ENCODE results near the gene MUC13.

Gene MUC13

DNA sequence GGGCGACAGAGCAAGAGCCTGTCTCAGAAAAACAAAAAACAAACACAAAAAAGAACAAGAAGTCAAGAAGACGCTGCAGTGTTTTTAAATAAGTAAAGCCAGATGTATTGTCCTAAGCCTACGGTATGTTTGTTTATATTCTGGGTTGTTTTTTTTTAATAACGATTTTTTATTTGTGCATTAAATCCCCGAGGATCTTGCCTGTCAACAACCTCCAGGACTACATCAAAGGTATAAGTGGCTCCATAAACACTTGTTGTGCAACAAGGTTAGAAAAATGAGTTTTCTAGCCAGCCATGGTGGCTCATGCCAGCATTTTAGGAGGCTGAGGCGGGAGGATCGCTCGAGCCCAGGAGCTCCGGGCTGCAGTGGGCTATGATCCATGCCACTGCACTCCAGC, 73.5 kb downstream of the MUC13 start:
- no peak for DNase-seq

- DNase-seq: no peak
Observed at GRCh38 chr3:124860599-124860998, 74.0 kb downstream of the MUC13 start.

- DNase-seq: no peak
Observed at GRCh38 chr3:124859025-124859424, 75.5 kb downstream of the MUC13 start.

GRCh38 chr3:124858275-124858674, 76.3 kb downstream of the MUC13 start:
- DNase-seq: no peak

DNA sequence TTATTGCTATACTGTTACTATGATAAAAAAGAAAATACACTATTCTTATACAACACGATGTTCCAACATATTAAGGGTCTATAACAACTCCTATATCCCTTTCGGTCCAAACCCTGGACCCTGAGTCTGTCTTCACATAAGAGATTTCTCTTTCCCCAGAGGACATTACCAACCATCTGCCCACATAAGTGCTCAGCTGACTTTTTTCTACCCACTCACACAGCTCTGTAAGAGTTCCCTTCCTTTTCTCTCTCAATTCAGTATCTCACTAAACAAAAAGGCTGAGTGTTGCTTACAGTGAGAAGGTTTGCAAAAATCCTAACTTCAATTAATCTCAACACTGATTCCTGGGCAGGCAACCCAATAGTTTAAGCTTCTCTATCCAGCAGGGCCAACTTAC, 77.9 kb downstream of the MUC13 start:
- DNase-seq: no peak
